EL (cell line): ENCODE results near the gene UCK2.

ENCODE experiments used
- DNase-seq: peaks from one replicate; pipeline ENCODE4 v3.0.0-alpha.2; 2016

UCK2 gene

GRCh38 chr1:165834881-165835280 is 7.5 kb downstream of the UCK2 start:
- no peak for DNase-seq

GRCh38 chr1:165836664-165837482 is 9.5 kb downstream of the UCK2 start:
- DNase-seq: no peak

- DNase-seq: no peak
Measured at GRCh38 chr1:165837838-165838364, 10.5 kb downstream of the UCK2 start.

GRCh38 chr1:165840423-165840822 is 13.0 kb downstream of the UCK2 start:
- DNase-seq: no peak

- DNase-seq: peak; percentile 69
Measured at GRCh38 chr1:165841582-165842017, 14.2 kb downstream of the UCK2 start.

- DNase-seq: no peak
Measured at GRCh38 chr1:165842023-165842670, 14.7 kb downstream of the UCK2 start.

GRCh38 chr1:165842671-165843129 is 15.3 kb downstream of the UCK2 start:
- peak; percentile 56 for DNase-seq

- DNase-seq: peak; percentile 63
Measured at GRCh38 chr1:165843304-165843703, 15.9 kb downstream of the UCK2 start.

GRCh38 chr1:165844114-165844798 is 16.8 kb downstream of the UCK2 start:
- DNase-seq: no peak

- no peak for DNase-seq
Measured at GRCh38 chr1:165844933-165845332, 17.5 kb downstream of the UCK2 start.

- DNase-seq: no peak
Measured at GRCh38 chr1:165845569-165845968, 18.2 kb downstream of the UCK2 start.

- no peak for DNase-seq
Measured at GRCh38 chr1:165845992-165846748, 18.8 kb downstream of the UCK2 start.

- DNase-seq: no peak
Measured at GRCh38 chr1:165847486-165847885, 20.1 kb downstream of the UCK2 start.

GRCh38 chr1:165849353-165850133 is 22.1 kb downstream of the UCK2 start:
- no peak for DNase-seq

GRCh38 chr1:165851034-165851658 is 23.7 kb downstream of the UCK2 start:
- DNase-seq: peak; percentile 78

GRCh38 chr1:165852871-165853270 is 25.5 kb downstream of the UCK2 start:
- no peak for DNase-seq

- no peak for DNase-seq
Measured at GRCh38 chr1:165853528-165854075, 26.2 kb downstream of the UCK2 start.

GRCh38 chr1:165854101-165854845 is 26.9 kb downstream of the UCK2 start:
- DNase-seq: peak; percentile 96

GRCh38 chr1:165855010-165855838 is 27.8 kb downstream of the UCK2 start:
- DNase-seq: no peak
